Measurements from ENCODE around the gene PTPRJ. TPM values are rescaled to one million over a fixed set of nuclear protein-coding genes. Genes with fewer than 3 reads are reported as not detected.

The PTPRJ gene
- total RNA-seq, 2 donors from 2014 or later, result 26.5 to 37.4 TPM

GRCh38 chr11:47995360-47995769 lies 15.0 kb downstream of the PTPRJ start:
- Mint-ChIP-seq H3K36me3 (ENCODE audit: low read depth) (no peaks in the 10 kb centered on the region), H3K9me3 (no peaks in the 10 kb centered on the region), H3K4me3 (no peak overlapping the region), H3K27ac (peak overlapping the region; percentile 35), H3K4me1 (peaks cover 53% of the 10 kb centered on the region), H3K27me3 (ENCODE audit: insufficient read depth) (no peaks in the 10 kb centered on the region)
- no peak overlapping the region for H3K27ac ChIP-seq (ENCODE audit: low read depth, low read length)
- no peaks in the 10 kb centered on the region for H3K27me3 ChIP-seq (ENCODE audit: control insufficient read depth, insufficient read depth, low read length, poor library complexity, severe bottlenecking)
- no peaks in the 10 kb centered on the region for H3K36me3 ChIP-seq (ENCODE audit: control insufficient read depth, insufficient read depth, low read length)
- no peaks in the 10 kb centered on the region for H3K9me3 ChIP-seq (ENCODE audit: control insufficient read depth, low read length)
- DNase-seq, result no peak
- WGBS, 2 experiments (ENCODE audit: insufficient coverage in 1 of 2, insufficient read length in 1 of 2), result 92 to 96% methylated on average over 4 of the region's 4 CpGs
- TF ChIP-seq CTCF (conservative IDR thresholded peaks at IDR 0.05), result no peak
- no peak overlapping the region for H3K9ac ChIP-seq (ENCODE audit: extremely low read depth, low read length, poor library complexity, severe bottlenecking)
- H3K4me3 ChIP-seq (ENCODE audit: low read length), result no peak overlapping the region
- H3K4me1 ChIP-seq (ENCODE audit: control insufficient read depth, insufficient read depth, low read length), result peaks cover 25% of the 10 kb centered on the region

- H3K27ac ChIP-seq (ENCODE audit: low read depth, low read length), result no peak overlapping the region
- no peaks in the 10 kb centered on the region for H3K9me3 ChIP-seq (ENCODE audit: control insufficient read depth, low read length)
Measured at GRCh38 chr11:47997063-47998053, 17.0 kb downstream of the PTPRJ start.

GRCh38 chr11:47998345-47998732 lies 18.0 kb downstream of the PTPRJ start:
- Mint-ChIP-seq H3K27me3 (ENCODE audit: insufficient read depth) (no peaks in the 10 kb centered on the region), H3K4me1 (peaks cover 53% of the 10 kb centered on the region), H3K4me3 (peak overlapping the region; percentile 27), H3K9me3 (no peaks in the 10 kb centered on the region), H3K27ac (peak overlapping the region; percentile 96), H3K36me3 (ENCODE audit: low read depth) (no peaks in the 10 kb centered on the region)
- Histone ChIP-seq H3K9me3 (ENCODE audit: control insufficient read depth, low read length) (no peaks in the 10 kb centered on the region), H3K27ac (ENCODE audit: low read depth, low read length) (no peak overlapping the region), H3K27me3 (ENCODE audit: control insufficient read depth, insufficient read depth, low read length, poor library complexity, severe bottlenecking) (no peaks in the 10 kb centered on the region), H3K4me3 (ENCODE audit: low read length) (peak overlapping the region; percentile 0), H3K4me1 (ENCODE audit: control insufficient read depth, insufficient read depth, low read length) (peaks cover 22% of the 10 kb centered on the region), H3K9ac (ENCODE audit: extremely low read depth, low read length, poor library complexity, severe bottlenecking) (no peak overlapping the region), H3K36me3 (ENCODE audit: control insufficient read depth, insufficient read depth, low read length) (no peaks in the 10 kb centered on the region)
- no peak for DNase-seq
- no peak for TF ChIP-seq CTCF (conservative IDR thresholded peaks at IDR 0.05)
- 90 to 91% methylated on average over 5 of the region's 5 CpGs for WGBS, 2 experiments (ENCODE audit: insufficient coverage in 1 of 2, insufficient read length in 1 of 2)

More at GRCh38 chr11:47997063-47998053, 17.0 kb downstream of the PTPRJ start:
- DNase-seq, result no peak
- H3K4me3 ChIP-seq (ENCODE audit: low read length), result no peak overlapping the region
- H3K27me3 Mint-ChIP-seq (ENCODE audit: insufficient read depth), result no peaks in the 10 kb centered on the region
- H3K4me1 ChIP-seq (ENCODE audit: control insufficient read depth, insufficient read depth, low read length), result peaks cover 22% of the 10 kb centered on the region
- H3K27me3 ChIP-seq (ENCODE audit: control insufficient read depth, insufficient read depth, low read length, poor library complexity, severe bottlenecking), result no peaks in the 10 kb centered on the region
- no peak for TF ChIP-seq CTCF (conservative IDR thresholded peaks at IDR 0.05)
- H3K9ac ChIP-seq (ENCODE audit: extremely low read depth, low read length, poor library complexity, severe bottlenecking), result no peak overlapping the region
- H3K36me3 ChIP-seq (ENCODE audit: control insufficient read depth, insufficient read depth, low read length), result no peaks in the 10 kb centered on the region
- no peaks in the 10 kb centered on the region for H3K36me3 Mint-ChIP-seq (ENCODE audit: low read depth)
- 87 to 88% methylated on average over 6 to 15 of the region's 15 CpGs for WGBS, 2 experiments (ENCODE audit: insufficient coverage in 1 of 2, insufficient read length in 1 of 2)
- H3K9me3 Mint-ChIP-seq, result no peaks in the 10 kb centered on the region
- no peak overlapping the region for H3K4me3 Mint-ChIP-seq
- peaks cover 49% of the 10 kb centered on the region for H3K4me1 Mint-ChIP-seq
- H3K27ac Mint-ChIP-seq, result peak overlapping the region; percentile 69

All from endodermal cell (in vitro differentiated cells).